NOMO-1 treated with DMSO at 0.1 percent for 48 hours (cell line): ENCODE results near the gene SUMF2.
A peak's percentile ranks its signal among the peaks of the same experiment; 100 is the strongest.
"Not testable (repeated sequence)": the region's sequence is repeated elsewhere in the genome, so short reads cannot be mapped to it uniquely, and the experiment has no call there.

Source experiments
- DNase-seq: peaks from one replicate; lab custom pipeline; 2025; ENCODE audit not compliant: unreplicated experiment; lab: John Stamatoyannopoulos, UW

SUMF2 gene

DNA sequence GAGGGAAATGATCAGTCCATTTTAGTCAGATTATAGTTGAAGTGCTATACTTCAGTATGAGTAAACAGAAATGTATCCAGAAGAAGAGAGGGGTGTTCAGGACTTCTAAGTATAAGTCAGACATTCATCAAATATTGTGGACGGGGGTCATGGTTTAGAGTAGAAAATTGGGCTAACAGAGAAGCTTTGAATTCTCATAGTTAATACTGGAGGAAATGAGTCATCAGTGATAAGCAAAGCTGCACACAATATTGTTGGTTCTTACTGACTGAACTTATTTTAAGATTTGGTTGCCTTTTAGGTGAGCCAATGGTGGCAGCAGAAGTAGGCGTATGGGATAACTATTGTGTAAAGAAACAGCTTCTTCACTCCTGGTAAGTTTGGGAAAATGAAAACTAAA is 1.7 kb upstream of the SUMF2 start:
- DNase-seq = peak; percentile 21

DNA sequence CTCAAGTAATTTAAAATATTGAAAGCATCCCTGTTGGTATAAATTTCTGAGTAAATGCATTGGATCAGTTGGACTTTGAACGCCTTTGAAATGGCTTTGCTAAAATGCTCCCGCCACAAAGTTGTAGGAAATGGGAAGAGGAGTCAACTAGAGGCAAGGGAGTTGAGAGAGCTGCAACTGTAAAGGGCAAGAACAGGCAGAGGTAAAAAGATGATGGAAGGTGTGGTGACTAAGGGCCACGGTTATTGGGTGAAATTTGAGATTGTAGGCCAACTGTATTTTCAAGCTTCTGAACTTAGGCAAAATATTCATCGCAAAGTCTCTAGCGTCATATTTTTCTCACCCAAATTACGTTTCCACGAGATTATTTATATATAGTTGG is 595 bp upstream of the SUMF2 start:
- DNase-seq = no peak

- not testable (repeated sequence) for DNase-seq
Observed at GRCh38 chr7:56066376-56066775, 2.3 kb downstream of the SUMF2 start.

- DNase-seq = peak; percentile 46
Observed at GRCh38 chr7:56074371-56074791, 10.3 kb downstream of the SUMF2 start.

- DNase-seq = no peak
Observed at GRCh38 chr7:56077681-56078080, 13.6 kb downstream of the SUMF2 start.

DNA sequence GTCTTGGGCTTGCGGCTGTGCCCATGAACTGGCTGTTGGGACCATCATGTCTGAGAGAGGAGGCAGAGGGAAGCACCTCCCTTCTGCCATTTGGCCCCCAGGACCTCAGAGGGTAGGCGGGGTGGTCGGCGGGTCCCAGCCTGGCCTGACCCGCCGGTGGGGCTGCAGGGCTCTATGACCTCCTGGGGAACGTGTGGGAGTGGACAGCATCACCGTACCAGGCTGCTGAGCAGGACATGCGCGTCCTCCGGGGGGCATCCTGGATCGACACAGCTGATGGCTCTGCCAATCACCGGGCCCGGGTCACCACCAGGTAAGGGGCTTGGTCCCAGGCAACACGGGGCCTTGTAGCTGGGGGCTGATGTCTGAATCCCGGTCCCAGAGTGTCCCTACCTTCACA is 14.1 kb downstream of the SUMF2 start:
- no peak for DNase-seq

DNA sequence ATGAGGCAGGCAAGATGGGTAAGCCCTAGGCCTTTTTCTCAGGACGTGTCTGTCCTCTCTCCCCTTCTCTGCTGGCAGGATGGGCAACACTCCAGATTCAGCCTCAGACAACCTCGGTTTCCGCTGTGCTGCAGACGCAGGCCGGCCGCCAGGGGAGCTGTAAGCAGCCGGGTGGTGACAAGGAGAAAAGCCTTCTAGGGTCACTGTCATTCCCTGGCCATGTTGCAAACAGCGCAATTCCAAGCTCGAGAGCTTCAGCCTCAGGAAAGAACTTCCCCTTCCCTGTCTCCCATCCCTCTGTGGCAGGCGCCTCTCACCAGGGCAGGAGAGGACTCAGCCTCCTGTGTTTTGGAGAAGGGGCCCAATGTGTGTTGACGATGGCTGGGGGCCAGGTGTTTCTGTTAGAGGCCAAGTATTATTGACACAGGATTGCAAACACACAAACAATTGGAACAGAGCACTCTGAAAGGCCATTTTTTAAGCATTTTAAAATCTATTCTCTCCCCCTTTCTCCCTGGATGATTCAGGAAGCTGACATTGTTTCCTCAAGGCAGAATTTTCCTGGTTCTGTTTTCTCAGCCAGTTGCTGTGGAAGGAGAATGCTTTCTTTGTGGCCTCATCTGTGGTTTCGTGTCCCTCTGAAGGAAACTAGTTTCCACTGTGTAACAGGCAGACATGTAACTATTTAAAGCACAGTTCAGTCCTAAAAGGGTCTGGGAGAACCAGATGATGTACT is 15.5 kb downstream of the SUMF2 start:
- DNase-seq = no peak

GRCh38 chr7:56080726-56081435 is 16.8 kb downstream of the SUMF2 start:
- not testable (repeated sequence) for DNase-seq

DNA sequence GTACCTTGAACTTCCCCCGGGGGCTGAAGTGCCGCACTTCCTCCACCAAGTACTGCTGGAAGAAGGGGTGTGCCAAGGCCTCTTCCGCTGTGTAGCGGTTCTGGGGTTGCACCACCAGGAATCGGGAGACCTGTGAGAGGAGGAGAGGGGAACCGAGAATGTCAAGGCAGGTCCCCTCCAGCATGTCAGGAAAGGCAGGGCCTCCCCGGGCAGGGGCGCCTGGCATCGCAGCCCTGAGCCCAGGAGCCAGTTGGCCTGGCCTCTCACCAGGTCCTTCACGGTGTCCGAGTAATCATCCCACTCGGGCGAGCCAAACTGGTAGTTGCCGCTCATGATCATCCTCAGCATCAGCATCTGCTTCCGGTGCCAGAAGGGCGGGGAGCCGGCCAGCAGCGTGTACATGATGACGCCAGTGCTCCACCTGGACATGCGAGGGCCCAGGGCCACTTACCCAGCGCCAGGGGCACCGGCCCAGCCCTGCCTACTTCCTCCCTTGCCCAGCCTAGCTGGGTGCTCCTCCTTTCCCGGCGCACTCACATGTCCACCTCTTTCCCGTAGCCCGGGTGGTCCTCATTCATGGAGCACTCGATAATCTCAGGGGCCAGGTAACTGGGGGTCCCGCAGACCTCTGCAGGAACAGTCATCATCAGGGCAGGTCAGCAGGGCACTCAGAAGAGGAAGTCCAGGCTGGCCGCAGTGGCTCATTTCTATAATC is 17.7 kb downstream of the SUMF2 start:
- DNase-seq = no peak

- DNase-seq = no peak
Observed at GRCh38 chr7:56083150-56083785, 19.2 kb downstream of the SUMF2 start.

GRCh38 chr7:56086761-56087160 is 22.7 kb downstream of the SUMF2 start:
- DNase-seq = no peak

DNA sequence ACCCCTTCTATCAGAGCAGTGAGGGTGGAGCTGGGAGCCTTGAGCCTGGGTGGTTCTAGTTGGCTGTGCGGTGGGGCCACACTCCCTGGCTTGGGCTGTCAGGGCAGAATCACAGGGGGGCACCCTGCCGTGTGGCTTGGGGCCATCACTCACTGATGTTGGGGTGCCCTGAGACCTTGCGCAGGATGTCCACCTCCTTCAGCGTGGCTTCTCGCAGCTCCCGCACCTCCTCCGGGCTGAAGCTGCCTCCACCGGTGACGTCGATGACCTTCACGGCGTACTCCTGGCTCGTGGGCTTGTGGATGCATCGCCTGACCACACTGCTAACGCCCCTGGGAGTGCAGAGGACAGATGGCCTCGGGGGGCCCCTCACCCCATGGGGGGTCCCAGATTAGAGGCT is 23.4 kb downstream of the SUMF2 start:
- DNase-seq = no peak

- no peak for DNase-seq
Observed at GRCh38 chr7:56091591-56091990, 27.5 kb downstream of the SUMF2 start.

GRCh38 chr7:56092388-56092787 is 28.3 kb downstream of the SUMF2 start:
- not testable (repeated sequence) for DNase-seq

DNA sequence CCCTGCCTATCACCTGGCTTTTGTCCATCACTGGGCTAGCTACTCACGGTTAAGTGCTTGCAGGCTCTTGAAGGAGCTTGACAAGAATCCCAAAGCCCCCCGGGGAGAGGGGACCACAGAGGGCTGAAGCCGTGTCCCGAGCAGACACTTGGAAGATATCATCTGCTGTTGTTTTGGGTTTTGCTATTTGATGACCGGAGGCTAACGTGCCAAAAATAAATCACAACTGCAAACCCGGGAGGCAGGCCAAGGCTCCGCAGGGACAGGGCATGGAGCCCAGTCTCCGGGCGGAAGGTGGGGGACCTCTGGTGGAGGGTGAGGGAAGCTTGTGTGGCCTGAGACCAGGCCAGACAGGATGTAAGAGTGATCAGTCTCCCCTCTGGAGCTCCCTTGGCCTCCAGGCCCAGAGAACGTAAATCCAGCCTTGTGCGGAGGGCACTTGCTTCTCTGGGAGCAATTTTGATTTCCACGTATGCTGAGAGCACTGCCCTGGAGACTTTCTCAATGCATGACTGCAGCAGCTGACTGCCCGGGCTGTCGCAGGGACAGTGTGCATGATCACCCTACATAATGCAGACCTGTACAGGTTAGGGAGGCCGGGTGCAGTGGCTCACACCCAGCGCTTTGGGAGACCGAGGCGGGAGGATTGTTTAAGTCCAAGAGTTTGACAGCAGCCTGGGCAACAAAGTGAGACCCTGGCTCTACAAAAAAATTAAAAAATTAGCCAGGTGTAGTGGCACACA is 28.9 kb downstream of the SUMF2 start, which contains the start of gene PHKG1:
Gene PHKG1 (minus strand): TSS at position 164 of the 743 bp plus-strand sequence. CDS start 4,011 bp downstream, outside the sequence.
- DNase-seq = no peak

GRCh38 chr7:56097700-56098099 is 33.6 kb downstream of the SUMF2 start:
- no peak for DNase-seq

DNA sequence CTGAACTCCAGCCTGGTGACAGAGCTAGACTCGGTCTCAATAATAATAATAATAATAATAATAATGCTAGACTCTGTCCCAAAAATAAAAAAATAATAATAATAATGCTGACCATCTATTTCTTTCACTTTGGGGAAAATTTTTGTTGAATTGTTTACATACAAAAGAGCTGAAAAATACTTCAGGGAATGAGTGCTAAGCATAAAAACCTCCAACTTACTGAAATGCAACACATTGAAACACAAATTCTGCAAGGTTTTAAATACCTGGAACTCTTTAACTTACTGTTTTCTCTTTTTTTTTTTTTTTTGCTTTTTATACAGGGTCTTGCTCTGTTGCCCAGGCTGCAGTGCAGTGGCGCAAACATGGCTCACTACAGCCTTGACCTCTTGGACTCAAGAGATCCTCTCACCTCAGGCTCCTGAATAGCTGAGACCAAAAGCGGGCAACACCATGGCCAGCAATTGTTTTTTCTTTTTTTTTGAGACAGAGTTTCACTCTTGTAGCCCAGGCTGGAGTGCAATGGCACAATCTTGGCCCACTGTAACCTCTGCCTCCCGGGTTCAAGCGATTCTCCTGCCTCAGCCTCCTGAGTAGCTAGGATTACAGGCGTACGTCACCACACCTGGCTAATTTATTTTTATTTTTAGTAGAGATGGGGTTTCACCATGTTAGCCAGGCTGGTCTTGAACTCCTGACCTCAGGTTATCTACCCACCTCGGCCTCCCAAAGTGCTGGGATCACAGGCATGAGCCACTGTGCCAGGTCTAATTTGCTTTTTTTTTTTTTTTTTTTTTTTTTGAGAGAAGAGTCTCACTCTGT is 34.3 kb downstream of the SUMF2 start:
- DNase-seq = not testable (repeated sequence)

DNA sequence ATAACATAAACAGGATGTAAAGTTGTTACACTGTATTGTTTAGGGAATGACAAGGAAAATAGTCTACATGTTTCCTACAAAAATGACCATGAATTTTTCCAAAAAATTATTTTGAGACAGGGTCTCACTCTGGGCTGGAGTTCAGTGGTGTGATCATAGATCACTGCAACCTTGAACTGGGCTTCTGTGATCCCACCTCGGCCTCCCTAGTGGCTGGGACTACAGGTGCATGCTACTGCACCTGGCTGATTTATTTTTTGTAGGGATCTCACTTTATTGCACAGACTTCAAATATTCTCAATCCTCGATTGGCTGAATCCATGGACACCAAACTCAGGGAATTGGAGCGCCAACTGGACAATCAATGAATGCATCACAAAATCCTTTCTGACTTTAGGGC is 35.6 kb downstream of the SUMF2 start:
- no peak for DNase-seq

DNA sequence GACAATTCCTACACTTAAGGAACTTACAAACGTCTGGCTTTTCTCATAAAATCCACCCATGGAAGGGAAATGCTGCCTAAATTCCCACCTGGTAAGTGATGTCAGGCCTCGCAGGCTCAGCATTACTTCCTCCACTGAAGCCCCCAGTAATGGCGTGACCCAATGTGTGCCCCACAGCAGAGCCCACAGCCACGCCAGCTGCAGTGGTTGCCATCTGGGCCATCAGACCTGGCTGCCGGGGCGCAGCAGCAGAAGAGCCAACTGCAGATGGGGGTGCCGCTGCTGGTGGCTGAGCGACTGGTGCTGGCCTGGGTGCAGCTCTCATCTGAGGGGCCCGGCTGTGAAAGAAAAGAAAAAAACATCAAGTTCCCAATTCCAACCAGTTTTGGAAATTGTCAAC is 40.1 kb downstream of the SUMF2 start:
- not testable (repeated sequence) for DNase-seq

GRCh38 chr7:56105508-56105907 is 41.4 kb downstream of the SUMF2 start:
- peak; percentile 31 for DNase-seq
